ENCODE measurements around the gene ADRA2C.

GRCh38 chr4:3766036-3766784 lies at the start of gene ADRA2C:
- TF ChIP-seq CTCF (IDR thresholded peaks at IDR 0.05) (no peak), POLR2A (IDR thresholded peaks at IDR 0.05) (no peak)

Measured in lower leg skin (tissue), 3 donors.